CD4-positive, alpha-beta T cell treated with Interleukin-6 for 4 hours (primary cell): ENCODE data around the gene ORC4.

ENCODE experiments used
- DNase-seq: peaks from one replicate; pipeline ENCODE4 v3.0.0-alpha.2; 2020; ENCODE audit warnings: mixed read lengths

The ORC4 gene

DNA sequence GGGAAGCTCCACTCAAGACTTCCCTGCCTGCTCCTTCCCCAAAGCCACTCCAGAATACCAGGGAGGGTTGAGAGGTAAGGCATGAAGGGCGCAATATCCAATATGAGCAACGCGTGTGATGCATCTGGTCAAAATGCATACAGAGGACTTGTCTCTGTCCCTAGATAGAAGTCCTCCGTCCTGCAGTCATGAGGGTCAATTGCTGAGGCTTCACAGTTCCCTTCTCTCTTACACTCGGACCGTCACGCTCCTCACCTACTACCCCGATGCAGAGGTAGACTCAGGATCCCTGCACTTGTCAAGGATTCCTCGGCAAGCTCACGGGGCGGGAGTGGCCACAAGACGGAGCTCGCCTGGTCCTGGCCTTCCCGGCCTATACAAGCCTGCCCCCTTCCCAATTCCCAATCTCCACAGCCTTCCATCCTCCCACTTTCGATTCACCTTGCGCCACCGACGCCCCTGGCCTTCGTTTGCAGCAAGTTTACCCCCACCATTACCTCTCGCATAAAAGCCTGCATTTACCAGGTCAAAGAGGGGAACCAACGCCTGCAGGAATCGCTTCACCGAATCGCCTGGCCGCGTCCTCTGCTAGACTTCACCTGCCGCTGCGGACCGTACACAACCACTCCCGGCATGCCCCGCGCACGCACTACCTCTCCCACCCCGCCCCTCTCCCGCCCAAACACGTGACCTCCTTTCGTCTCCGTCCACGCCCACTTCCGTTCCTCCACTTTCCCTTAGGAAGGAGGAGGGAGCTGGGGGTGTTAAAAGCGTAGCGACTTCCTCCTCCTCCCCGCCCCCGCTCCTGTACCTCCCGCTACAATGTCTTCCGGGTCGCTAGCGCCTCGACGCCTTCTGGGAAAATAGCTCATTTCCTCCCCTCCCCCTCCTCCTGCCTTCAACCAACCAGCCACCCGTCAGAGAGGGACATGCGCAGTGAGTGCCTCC lies at the start of gene ORC4:
ORC4 (minus strand) TSS at position 627 of the 948 bp plus-strand sequence. CDS start 44,779 bp downstream, outside the sequence.
- peak; percentile 98 for DNase-seq

DNA sequence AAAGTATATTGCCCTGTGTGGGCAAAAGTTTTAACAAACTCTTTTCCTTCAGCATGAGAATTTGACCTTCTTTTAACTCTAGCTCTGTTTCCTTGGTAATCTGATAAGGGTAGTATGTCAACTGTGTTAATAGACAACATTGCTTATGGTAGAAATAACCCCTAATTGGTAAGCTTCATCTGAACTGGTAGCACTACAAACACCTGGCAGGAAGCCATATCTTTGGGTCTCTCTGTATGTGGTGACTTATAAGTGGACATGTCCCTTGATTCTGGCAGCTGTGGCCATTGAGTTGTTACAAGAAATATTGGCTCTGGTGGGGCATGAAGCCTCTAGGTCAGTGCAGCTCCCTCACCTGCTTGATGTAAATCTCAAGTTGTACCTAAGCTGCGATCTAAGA lies 47.3 kb upstream of the ORC4 start:
- no peak for DNase-seq

DNA sequence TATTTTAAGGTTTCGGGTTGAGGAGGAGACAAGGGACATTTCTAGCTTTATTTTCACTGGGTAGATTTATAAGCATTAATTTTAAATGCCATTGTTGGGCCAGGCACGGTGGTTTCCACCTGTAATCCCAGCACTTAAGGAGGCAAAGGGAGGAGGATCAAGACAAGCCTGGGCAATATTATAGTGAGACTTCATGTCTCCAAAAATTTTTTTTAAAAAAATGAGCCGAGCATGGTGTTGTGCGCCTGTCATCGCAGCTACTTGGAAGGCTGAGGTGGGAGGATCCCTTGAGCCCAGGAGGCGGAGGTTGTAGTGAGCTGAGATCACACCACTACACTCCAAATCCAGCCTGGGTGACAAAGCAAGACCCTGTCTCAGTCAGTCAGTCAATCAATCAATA lies 45.4 kb upstream of the ORC4 start:
- no peak for DNase-seq

DNA sequence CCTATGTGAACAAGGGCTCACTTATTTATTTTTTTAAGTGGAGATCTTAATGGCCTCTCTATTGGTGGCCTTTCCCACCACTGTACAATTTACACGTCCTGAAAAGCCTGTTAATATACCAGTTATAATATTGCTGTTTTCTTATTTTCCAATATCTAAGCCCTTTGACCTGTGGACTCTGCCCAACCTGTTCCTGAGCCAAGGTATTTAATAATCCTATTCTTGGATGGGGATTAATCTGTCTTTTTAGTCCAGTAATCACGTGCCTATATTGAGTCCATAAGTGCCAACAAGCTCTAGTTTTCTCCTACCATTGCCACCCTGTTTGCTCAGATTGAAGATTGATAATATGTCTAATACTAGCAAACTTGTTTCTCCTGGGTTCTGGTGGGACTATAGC lies 43.1 kb upstream of the ORC4 start:
- DNase-seq = no peak

DNA sequence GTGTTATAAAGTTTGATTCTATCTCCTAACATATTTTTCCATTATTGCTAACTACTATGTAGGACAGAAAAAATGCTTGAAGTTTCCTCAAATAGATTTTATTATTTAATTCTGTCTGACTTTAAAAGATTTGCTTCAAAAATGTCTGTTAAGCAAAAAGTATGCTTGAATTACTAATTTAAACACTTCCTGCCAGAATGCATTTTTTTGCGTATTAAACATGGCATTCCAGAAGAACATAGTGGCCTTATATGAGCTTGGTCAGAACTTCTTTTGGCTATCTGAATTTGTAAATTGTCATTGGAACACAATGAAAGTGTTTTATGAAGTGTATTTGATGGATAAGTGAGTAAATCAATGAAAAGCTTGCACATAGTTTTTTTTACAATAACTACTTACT lies 38.1 kb upstream of the ORC4 start:
- no peak for DNase-seq

DNA sequence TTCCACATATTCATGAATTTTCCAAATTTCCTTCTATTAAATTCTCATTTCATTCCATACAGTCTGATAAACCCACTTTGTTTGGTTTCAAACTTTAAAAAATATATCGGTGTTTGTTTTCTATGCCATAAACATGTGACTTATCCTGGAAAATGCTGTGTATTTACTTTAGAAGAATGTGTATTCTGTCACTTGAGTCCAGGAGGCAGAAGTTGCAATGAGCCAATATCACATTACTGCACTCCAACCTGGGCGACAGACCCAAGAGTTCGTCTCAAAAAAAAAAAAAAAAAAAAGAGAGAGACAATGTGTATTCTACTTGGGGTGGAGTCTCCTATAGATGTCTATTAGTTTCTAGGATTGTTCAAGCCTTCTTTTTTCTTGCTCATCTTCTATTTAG lies 32.1 kb upstream of the ORC4 start:
- DNase-seq = no peak

DNA sequence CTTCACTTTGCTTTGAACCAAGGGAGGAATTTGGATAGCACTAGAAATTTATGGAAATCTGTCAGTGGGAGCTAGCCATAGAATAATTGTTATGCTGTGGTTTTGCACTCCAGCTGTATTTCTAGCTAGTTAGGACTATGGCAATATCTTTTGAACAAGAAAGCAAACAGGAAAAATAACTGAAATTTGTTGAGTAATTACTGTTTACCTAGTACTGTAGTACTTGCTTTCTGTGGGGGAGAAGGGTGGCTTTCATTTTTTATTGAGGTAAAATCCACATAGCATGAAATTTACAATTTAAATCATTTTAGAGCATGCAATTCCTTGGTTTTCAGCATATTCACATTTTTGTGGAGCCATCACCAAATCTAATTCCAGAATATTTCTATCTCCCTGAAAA lies 28.7 kb upstream of the ORC4 start:
- no peak for DNase-seq

DNA sequence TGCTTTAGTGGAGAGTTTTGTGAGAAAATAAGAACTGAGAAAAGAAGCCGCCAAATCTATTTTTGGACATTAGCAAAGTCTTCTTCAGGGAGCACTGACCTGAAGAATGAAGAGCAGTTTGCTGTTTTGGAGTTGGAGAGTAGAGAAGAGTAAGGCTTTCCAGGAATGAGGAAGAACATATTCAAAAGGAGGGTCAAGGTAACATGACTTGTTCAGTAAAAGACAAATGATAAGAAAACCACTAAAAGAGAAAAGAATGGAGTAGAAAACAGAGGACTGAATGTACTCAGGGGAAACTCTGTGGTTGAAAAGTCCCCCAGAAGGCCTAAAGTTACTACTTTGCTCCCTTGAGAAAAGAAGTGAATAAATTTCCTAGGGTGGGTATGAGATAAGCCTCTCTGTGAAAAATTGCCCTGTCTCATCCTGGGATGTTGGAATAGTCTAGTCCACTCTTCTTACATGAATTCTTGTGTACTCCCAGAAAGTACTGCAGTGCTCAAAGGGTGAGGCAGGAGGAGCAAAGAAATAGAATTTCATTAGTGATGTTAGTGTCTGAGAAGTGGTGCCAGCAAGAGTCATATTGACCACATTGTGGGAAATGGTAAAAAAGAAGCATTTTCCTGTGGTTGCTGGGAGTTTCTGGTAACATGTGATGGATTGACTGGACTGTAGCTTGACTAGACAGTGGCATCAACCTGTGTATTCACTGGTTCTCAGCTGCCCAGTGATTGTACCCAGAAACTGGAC lies 28.1 kb upstream of the ORC4 start:
- no peak for DNase-seq

DNA sequence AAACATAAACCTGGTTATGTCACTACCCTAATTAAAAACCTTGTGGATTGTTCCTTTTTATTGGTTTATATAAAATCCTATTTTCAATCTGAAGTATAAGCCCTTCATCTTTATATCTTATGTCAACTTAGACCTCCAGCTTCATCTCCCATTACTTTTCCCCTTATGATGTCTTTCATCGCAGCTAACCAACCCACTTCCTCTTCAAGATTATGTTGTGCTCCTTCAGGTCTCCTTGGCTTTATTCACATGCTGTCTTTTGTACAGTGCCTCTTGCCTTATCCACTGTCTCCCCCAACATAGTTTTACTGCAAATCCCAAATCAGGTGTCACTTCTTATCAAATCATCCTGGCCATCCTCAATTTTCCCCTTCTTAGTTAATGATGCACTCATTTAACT lies 26.3 kb upstream of the ORC4 start:
- no peak for DNase-seq

DNA sequence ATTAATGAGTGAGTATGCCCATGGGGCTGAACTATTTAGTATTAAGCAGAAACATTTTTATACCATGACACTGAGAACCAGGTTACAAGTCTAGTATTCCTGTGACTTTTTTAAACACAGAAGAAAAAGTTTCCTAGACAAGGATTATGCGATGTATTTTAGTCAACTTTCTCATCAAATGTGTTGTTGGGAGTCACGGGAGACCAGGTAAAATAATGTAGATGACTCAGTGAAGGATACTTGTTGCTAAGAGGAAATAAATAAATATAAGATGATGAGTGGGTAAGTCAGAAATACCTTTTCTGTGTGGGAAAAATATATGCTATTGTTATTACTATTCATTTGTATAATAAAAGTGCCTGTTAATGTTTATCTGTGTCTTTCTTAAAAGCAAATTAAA lies 23.8 kb upstream of the ORC4 start:
- DNase-seq = no peak

DNA sequence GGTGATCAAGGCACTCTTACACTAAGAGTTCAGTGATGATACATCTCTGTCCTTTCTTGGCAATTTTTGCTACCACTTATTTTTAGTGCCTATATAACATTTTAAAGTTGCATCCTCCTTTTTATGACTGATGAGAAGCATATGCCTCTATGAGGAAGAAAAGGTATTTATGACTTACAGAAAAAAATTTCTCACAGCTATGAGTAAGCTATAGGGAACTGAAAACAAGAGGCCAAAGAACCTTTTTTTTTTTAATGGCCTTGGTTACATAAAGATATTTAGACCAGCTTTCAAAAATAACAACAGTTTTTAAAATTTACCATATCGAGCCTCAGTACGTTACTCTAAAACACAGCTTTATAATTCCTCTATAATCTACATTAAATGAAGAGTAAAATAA lies 21.7 kb upstream of the ORC4 start:
- DNase-seq = no peak

DNA sequence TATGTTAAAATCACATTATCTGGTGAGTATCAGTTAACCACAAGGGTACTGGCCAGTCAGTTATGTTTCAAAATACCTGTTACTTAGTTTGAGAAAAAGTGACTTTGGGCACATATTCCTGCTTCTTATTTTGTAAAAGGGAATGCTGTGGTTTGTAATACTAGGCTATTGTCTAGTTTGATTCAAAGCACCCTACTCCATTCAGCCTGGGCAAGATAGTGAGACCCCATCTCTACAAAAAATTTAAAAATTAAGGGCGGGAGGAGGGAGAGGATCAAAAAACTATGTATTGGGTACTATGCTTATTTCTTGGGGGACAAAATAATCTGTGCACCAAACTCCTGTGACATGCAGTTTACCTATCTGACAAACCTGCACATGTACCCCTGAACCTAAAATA lies 19.2 kb upstream of the ORC4 start:
- DNase-seq = no peak

DNA sequence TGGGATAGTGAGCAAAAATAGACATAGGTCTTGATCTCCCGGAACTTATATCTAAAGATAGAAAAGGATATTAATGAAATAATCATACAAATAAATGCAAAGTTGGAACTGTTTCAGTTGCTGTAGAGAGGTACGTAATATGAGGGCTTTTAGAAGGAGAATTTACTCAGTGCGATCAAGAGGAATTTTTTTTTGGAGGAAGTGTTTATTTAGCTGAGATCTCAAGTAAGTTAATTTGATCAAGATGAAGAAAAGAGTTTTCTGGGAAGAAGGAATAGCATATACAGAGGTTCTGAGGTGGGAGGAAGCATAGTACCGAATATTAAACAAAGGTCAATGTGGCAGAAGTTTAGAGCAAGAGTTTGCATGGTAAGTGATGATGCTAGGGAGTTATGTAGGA lies 11.7 kb upstream of the ORC4 start:
- DNase-seq = no peak

DNA sequence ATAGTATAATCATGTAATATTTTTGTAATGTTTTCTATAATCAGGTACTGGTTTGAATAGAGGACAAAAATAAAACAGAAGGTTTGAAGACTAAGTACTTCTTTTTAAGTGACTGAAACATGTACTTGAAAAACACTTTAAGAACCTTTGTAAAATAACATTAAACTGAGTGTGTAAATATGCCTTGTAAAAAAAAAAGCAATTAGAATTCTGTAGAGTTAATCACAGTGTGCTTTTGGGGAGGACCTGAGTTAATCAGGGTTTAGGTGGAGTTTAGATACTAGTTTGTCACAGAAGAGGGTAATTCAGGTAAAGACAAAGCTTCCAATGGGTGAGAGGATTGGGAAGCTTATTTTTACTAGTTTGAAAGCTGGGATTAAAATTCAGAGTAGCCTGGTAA lies 10.6 kb upstream of the ORC4 start:
- DNase-seq = no peak

DNA sequence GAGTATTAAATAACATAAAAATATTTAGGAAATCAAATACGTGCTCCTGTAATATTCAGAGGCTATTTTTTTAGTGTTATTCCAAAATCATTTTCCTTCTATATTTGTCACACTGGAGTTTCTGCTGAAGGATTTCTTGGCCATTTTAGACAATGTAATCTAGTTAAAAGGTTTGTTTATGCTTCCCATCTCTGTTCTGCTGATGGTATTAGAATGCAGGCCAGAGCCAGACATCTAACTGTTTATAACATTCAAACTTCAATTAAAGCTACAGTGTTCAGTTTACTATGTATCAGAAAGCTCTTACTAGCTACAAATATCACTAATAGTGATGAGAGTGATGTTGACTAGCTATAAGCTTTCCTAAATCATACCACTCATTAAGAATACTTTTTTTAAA lies 8.2 kb upstream of the ORC4 start:
- no peak for DNase-seq

DNA sequence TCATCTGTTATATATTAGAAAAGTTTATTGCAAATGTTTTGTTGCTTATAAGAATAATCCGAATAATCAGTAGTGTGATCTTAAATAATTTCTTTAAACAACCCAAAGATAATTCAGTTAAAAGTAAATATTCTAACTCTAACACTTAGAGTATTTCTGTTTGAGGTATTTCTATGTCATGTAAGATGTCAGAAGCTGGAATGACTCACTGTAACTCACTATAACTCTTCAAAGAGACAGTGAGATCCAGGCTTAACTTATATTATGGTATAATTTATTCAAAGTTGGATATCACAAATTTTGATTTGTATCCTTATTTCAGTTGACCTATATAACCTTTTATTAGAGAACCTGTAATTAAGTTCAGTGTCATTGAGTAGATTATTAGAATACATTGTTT lies 7.3 kb upstream of the ORC4 start:
- DNase-seq = no peak

DNA sequence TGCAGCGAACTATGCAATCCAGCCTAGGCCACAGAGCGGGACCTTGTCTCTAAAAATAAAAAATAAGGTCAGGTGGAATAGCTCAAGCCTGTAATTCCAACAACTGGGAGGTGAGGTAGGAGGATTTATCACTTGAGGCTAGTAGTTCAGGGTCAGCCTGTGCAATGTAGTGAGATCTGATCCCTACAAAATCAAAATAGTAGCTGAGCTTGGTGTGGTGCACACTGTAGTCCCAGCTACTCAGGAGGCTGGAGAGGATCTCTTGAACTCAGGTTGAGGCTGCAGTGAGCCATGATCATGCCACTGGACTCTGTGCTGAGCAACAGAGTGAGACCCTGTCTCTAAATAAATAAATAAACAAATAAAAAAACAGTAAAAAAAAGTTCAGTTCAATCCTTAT lies 6.0 kb upstream of the ORC4 start:
- DNase-seq = no peak

DNA sequence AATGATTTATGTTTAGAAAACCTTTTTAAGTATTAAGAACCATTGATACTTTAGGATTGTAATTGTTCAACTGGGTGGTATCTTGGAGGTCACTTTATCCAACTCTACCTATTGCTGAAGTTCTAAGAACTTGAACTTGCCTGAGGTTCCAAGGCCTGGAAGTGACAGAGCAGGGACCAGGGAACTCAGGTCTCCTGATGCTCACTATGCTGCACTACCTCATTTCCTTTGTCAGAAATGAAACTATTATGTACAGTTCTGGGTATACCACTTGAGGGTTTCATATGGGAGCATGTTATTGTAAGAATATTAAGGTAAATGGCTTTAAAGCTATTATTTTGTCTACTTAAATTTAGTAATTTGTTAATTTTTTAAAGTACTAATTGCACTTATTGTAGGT lies 3.3 kb upstream of the ORC4 start:
- DNase-seq = no peak

DNA sequence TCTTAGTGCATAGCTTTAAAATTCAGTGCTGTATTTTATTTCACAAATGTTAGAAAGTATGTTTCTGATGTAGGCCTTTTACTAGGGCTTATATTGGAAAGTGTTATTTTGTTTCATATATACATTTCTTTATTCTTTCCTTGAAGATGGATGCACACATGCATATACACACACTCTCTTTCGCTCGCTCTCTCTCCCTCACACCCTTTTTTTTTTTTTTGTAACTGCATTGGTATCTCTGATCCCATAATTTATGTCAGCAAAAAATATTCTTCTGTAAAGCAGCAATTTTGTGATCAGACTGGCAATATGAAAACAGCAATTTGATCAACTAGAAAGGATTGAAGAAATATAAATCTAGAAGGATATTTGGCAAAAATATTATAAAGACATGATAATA lies 2.3 kb upstream of the ORC4 start:
- no peak for DNase-seq

DNA sequence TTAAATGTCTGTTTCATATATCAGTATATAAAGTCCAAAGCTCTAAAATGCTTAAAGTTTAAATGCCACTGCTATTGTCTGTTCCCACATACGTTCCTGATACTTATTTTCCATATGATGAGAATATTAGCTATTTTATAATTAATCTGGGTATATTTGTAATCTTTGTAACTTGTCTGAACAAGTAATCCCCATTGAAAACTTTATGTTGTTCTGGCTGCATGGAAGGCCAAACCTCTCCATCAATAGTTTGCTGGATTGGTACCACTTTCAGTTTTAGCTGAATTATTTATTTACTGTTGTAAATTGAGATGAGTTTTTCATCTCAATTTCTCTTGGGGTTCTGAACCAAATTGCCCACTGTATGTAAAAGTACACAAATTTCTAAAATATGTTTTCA lies 1.8 kb upstream of the ORC4 start:
- no peak for DNase-seq

DNA sequence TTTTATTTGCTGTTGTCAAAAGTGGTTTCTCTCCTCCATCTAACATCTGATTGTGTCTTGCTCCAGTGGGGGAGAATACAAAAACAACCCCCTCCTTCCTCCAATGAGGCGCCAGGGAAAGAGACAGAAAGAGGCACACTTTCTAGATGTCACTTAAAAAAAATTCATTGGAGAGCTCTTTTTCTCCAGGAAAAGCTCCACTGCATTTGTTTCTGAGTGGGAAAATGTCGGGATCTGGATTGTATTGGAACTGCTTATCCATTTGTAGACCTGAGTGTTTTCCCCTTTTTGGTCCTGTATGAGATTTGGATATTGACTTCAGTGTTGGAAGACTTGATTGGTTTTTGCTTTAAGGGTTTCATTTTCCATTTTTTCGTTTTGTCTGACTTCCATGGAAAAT lies 1.3 kb upstream of the ORC4 start:
- DNase-seq = no peak

DNA sequence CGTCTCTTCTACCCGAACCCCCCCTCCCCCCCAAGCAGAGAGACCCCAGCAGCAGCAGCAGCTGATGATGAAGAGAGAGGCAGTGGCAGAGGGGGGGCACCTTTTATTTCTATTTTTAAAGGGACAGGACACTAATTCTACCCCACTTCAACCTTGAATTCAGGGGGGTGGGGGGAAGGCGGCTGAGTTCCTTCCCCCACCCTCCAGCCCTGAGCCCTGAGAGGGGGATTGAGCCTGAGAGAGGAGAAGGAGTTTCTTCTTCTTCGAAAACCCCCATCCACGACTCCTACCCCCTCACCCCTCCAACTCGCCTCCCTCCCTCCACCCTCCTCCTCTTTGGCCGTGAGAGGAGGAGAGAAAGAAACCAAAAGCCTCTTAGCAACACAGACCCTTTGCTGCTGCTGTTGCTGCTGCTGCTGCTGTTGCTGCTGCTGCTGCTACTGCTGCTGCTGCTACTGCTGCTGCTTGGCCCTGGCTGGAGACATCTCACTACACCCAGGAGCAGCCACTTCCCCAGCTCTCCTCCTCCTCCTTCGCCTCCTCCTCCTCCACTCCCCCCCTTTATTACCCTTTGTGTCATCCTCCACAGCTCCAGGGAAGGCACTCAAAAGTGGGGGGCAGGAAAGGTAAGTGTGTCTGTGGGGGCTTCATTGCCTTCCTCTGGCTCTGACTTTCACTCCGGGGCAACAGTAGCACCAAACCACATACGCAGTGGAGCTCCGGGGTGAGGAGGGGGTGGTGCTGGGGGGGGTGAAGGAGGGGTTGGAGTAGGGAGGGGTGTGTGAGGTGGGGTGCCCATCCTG lies 723 bp upstream of the ORC4 start, which contains the start of gene MBD5:
MBD5 (plus strand) TSS at position 33 of the 803 bp plus-strand sequence.
- DNase-seq = peak; percentile 52

DNA sequence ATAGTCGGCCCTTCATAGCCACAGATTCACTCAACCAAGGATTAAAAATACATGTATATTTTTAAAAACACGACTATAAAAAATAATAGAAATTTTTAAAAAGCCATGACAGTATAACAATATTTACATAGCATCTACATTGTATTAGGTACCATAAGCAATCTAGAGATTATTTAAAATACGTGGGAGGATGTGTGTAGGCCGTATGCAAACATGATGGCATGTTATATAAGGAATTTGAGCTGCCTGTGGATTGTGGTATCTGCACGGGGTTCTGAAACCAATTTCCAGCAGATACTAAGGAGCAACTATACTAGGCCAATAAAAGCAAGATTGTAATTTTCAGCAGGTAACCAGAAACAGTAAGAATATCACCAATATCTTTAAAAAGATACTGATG lies 5.9 kb downstream of the ORC4 start:
- no peak for DNase-seq
